ENCODE measurements around the gene RPTOR. TPM values are rescaled to one million over a fixed set of nuclear protein-coding genes. Genes with fewer than 3 reads are reported as not detected.

Gene RPTOR
- total RNA-seq, 2 experiments from 2014 or later = 60.0 to 67.2 TPM

- ChIA-PET POLR2A (no interaction called here), CTCF (no interaction called here)
These were observed 126.6 kb downstream of the RPTOR start for GRCh38 chr17:80671039-80671824.

DNA sequence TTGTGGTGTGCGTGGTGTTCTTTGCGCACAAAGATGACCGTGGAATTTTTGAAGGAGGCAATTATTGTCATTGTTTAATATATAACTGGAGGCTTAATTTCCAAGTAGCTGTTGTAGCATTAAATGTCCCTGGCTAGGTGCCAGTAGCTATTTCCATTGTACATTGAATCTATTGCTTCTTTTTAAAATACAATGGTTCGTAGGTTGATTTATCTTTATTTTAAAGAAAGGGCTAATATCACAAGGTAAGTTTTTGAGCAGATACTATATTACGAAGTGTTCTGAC, 127.1 kb downstream of the RPTOR start:
- ChIA-PET POLR2A (no interaction called here), CTCF (no interaction called here)

- POLR2A ChIA-PET = no interaction called here
- CTCF ChIA-PET = no interaction called here
These were observed 128.7 kb downstream of the RPTOR start for GRCh38 chr17:80673152-80673920.

- ChIA-PET CTCF (interaction anchor here (1.1 kb wide), 1 partner anchor 100 kb away, joined by 3 read pairs; no protein-coding TSS in a partner anchor), POLR2A (no interaction called here)
These were observed 130.9 kb downstream of the RPTOR start for GRCh38 chr17:80675438-80676095.

GRCh38 chr17:80676096-80676466, 131.4 kb downstream of the RPTOR start:
- POLR2A ChIA-PET = no interaction called here
- CTCF ChIA-PET = no interaction called here

DNA sequence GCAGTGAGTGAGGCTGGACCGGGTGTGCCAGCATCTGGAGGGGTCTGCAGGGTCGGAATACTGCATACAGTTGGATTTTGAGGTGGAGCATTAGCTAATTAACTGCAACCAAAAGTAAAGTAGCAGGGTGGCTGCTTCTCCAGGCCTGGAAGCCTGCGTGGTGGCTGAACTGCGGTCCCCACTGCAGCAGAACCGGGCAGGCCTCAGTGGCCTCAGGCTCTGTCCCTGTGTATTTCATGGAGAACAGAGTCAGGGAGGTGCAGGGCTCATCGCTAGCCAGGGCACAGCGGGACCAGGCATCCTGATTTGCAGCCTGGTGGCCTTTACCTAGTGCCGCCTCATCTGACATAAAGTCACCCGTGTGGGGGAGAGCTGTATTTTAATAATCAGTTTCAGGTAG, 131.9 kb downstream of the RPTOR start:
- POLR2A ChIA-PET = no interaction called here
- CTCF ChIA-PET = no interaction called here

- POLR2A ChIA-PET = no interaction called here
- CTCF ChIA-PET = no interaction called here
These were observed 132.6 kb downstream of the RPTOR start for GRCh38 chr17:80677214-80677756.

GRCh38 chr17:80679816-80680215, 135.2 kb downstream of the RPTOR start:
- ChIA-PET CTCF (interaction anchor here (1.4 kb wide), 1 partner anchor 104 kb away, joined by 3 read pairs; no protein-coding TSS in a partner anchor), POLR2A (no interaction called here)

DNA sequence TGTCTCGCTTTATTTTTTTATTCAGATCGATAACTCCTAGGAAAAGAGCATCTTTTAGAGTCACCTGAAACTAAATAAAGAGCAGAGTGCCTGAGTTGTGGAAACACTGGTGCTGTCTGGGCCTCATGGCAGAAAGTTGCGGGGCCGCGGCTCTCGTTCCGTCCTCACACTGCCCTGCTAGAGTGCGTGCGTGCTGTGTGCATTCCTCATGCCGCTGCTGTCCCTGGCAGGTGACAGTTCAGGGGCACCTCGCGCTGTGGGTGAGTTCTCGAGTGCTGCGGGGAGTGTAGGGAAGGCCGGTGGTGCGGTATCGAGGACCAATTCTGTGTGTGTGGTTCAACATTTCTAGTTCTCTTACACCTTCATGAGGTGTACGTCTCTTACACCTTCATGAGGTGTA, 136.6 kb downstream of the RPTOR start:
- ChIA-PET POLR2A (no interaction called here), CTCF (no interaction called here)

DNA sequence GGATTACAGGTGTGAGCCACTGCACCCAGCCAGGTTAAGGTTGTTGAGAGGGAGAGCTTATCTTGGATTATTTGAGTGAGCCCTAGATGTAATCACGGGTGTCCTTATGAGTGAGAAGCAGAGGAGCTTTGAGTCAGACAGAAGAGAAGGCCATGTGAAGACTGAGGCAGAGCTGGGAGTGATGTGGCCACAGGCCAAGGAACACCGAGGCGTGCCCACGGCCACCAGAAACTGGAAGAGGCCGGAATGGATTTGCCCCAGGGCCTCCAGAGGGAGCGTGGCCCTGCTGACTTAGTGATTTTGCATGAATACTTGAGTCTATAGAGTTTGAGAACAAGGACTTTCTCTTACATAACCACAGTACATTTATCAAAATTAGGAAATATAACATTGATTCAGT, 137.7 kb downstream of the RPTOR start:
- ChIA-PET POLR2A (no interaction called here), CTCF (no interaction called here)

GRCh38 chr17:80683625-80684104, 139.0 kb downstream of the RPTOR start:
- ChIA-PET POLR2A (no interaction called here), CTCF (no interaction called here)

DNA sequence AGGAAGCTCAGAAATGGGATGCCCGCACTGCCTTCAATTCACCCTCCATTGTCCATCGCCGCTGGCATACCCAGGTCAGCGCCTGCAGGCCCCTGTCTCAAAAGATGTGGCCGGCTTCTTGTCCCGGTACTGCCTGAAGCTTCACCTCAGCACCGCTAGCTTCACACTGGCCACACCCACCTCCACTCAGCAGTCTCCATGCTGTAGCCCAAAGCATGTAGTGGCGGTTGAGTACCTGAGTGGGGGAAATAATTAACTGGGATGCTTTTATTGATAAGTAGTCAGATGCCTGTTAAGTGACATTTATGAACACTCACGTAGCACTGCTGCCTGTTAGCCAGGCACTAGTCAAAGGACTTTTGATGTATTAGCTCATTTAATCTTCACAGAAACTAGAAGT, 143.2 kb downstream of the RPTOR start:
- ChIA-PET CTCF (no interaction called here), POLR2A (no interaction called here)

DNA sequence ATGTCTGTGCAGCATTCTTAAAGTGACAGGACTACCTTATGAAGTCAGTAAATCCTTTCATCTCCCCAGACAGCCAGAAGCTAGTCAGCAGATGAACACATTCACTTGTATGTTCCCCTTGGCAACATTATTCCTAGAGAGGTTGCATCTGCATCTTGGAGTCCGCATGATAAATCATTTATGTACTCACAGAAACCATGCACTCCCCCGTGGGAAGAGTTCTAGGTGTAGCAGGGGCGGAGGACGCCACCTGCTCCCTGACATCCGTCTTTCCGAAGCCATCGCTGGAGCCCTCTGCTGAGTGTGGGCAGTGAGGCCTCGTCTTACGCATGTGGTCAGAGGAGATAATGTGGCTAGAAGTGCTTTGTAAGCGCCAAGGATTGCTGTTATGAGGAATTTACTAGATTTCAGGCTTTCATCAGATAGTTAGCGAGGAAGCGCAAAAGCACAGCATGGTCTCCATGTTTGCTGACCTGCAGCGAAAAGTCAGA, 144.5 kb downstream of the RPTOR start:
- ChIA-PET POLR2A (no interaction called here), CTCF (no interaction called here)

DNA sequence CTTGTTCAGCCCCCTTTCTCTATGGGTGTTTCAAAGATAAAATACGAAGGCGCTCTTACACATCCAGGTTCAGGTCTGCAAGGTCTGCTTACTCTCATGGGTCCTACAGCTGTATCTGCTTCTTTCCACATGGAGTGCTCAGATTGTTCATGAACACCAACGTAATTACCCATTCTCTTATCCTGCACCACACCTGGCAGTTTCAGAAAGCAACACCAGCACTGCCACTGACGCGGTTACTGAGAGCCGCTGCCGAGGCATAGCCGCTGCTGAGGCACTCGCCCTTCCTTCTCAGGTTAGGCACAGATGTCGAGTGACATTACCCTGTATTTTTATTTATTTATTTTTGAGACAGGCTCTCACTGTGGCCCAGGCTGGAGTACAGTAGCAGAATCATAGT, 147.1 kb downstream of the RPTOR start:
- ChIA-PET CTCF (no interaction called here), POLR2A (no interaction called here)

- ChIA-PET CTCF (no interaction called here), POLR2A (no interaction called here)
These were observed 148.4 kb downstream of the RPTOR start for GRCh38 chr17:80692931-80693467.

- ChIA-PET POLR2A (no interaction called here), CTCF (no interaction called here)
These were observed 148.9 kb downstream of the RPTOR start for GRCh38 chr17:80693511-80693910.

GRCh38 chr17:80694085-80694991, 149.7 kb downstream of the RPTOR start:
- CTCF ChIA-PET = no interaction called here
- POLR2A ChIA-PET = no interaction called here

GRCh38 chr17:80694992-80695912, 150.6 kb downstream of the RPTOR start:
- POLR2A ChIA-PET = no interaction called here
- CTCF ChIA-PET = no interaction called here

- POLR2A ChIA-PET = no interaction called here
These were observed 151.3 kb downstream of the RPTOR start for GRCh38 chr17:80695979-80696378.

More at GRCh38 chr17:80695979-80696378, 151.3 kb downstream of the RPTOR start:
- CTCF ChIA-PET = no interaction called here

Data from activated CD8-positive, alpha-beta memory T cell treated with anti-CD3 and anti-CD28 coated beads for 36 hours (primary cell).